ENCODE measurements around the gene SLC26A9. TPM values are rescaled to one million over a fixed set of nuclear protein-coding genes. Genes with fewer than 3 reads are reported as not detected.

Gene SLC26A9
- total and polyA plus RNA-seq, 2 donors (not counting 3 experiments of a cell fraction or from before 2014, with no cell fraction given), result 0.10 to 0.20 TPM

DNA sequence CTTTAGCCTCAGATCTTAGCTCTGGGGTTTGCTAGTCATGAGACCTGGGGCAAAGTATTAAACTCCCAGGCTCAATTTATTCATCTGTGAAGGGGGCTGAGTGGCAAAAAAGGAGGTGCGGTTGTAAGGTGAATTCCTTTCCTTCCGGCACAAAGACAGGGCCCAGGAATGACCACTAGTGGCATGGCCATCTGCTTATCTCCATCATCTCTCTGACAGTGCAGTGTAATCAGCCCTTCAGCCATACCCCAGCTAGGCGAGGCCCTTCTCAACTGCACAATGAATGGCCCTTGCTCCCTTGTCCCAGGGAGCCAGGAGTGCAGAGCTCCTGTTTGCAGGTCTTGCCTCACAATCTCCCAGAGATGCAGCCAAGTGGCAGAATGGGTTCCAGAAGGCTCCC lies 5.6 kb upstream of the SLC26A9 start:
- dilution Hi-C loops (cut with MboI; ENCODE audit: extremely low pct_ligation_motif_present, low sequenced_read_pairs) (no loop called here), intact Hi-C loops (cut with micrococcal nuclease) (no loop called here)
- H3K9me1 ChIP-seq (replicated peaks; ENCODE audit: control insufficient read depth, extremely low read depth, insufficient read depth, low read length), result no peaks in the 10 kb centered on the region
- H3K4me1 ChIP-seq (ENCODE audit: control insufficient read depth, extremely low read depth, insufficient read depth, low read length), result peaks cover 11% of the 10 kb centered on the region
- DNase-seq (ENCODE audit: low read depth, low spot score) (no peak), FAIRE-seq (no peak)
- ChIA-PET POLR2A (no interaction called here), CTCF (interaction anchor here (2.0 kb wide), 1 partner anchor 28 kb away, joined by 11 read pairs; no protein-coding TSS in a partner anchor)
- no peak overlapping the region for H3K4me2 ChIP-seq (ENCODE audit: insufficient read depth, low read length)
- H2AFZ ChIP-seq (ENCODE audit: low read depth, low read length), result no peak overlapping the region
- H3K9me3 ChIP-seq (replicated peaks; ENCODE audit: control insufficient read depth, insufficient read depth, low read length), result no peaks in the 10 kb centered on the region
- H3K79me2 ChIP-seq (ENCODE audit: control insufficient read depth, insufficient read depth, low read length), result no peaks in the 10 kb centered on the region
- no peak overlapping the region for H3K27ac ChIP-seq (ENCODE audit: insufficient read depth, low read depth, low read length)
- H3K27me3 ChIP-seq (ENCODE audit: control insufficient read depth in 2 of 2, insufficient read depth in 2 of 2, low read length in 2 of 2), result peaks cover 13 to 19% of the 10 kb centered on the region in 2 experiments
- no peak overlapping the region for H3K9ac ChIP-seq (replicated peaks; ENCODE audit: extremely low read depth, insufficient read depth, low read length)
- no peaks in the 10 kb centered on the region for H3K36me3 ChIP-seq (ENCODE audit: control insufficient read depth in 2 of 2, extremely low read depth in 1 of 2, insufficient read depth in 2 of 2, low read length in 2 of 2)
- no peak overlapping the region for H3K4me3 ChIP-seq (replicated peaks in 1 of 3; ENCODE audit: insufficient read depth in 1 of 3, low read depth in 1 of 3, low read length in 3 of 3)
- H4K20me1 ChIP-seq (replicated peaks; ENCODE audit: control insufficient read depth, extremely low read depth, insufficient read depth, low read length), result no peaks in the 10 kb centered on the region
- no TSS peak for BruUV-seq (replicated peaks)
- TF ChIP-seq POLR2AphosphoS5 (IDR thresholded peaks at IDR 0.05; ENCODE audit: insufficient read depth, low read depth, low read length), result no peak
- TF ChIP-seq, protein P1, sequence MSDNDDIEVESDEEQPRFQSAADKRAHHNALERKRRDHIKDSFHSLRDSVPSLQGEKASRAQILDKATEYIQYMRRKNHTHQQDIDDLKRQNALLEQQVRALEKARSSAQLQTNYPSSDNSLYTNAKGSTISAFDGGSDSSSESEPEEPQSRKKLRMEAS (IDR thresholded peaks at IDR 0.05; ENCODE audit: insufficient read depth, insufficient read length), result no peak
- no peak for TF ChIP-seq EZH2 (IDR thresholded peaks at IDR 0.05; ENCODE audit: borderline replicate concordance, low read depth, low read length, severe bottlenecking)
- TF ChIP-seq GATA2 (IDR thresholded peaks at IDR 0.05; ENCODE audit: insufficient read depth, insufficient read length, low read depth, low read length), result no peak
- TF ChIP-seq POLR2A (IDR thresholded peaks at IDR 0.05; ENCODE audit: low read depth, low read length), result no peak
- no peak for TF ChIP-seq FOS (IDR thresholded peaks at IDR 0.05; ENCODE audit: borderline replicate concordance, insufficient read depth, low read length)
- no peak for TF ChIP-seq JUN (IDR thresholded peaks at IDR 0.05; ENCODE audit: borderline replicate concordance, insufficient read depth, insufficient read length, low read depth)

DNA sequence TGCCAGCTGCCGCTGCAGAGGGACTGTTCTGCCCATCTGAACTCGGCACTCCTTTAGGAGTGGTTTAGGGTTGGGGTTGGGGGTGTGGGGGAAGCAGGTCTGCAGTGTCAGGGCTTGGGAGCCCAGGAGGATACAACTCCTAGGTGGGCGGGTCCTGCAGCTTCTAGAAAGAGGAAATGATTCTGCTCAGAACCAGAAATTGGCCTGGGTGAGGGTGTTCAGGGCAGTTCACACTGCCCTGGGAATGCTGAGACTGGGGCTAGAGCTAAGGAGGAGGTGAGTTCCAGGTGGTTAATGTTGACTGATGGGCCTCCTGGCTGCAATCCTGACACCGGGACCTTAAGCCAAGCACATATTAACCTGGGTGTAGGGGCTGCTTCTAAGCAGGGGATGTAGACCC lies 4.8 kb upstream of the SLC26A9 start:
- no peaks in the 10 kb centered on the region for H4K20me1 ChIP-seq (replicated peaks; ENCODE audit: control insufficient read depth, extremely low read depth, insufficient read depth, low read length)
- no peak for DNase-seq (ENCODE audit: low read depth, low spot score)
- no peaks in the 10 kb centered on the region for H3K36me3 ChIP-seq (ENCODE audit: control insufficient read depth in 2 of 2, extremely low read depth in 1 of 2, insufficient read depth in 2 of 2, low read length in 2 of 2)
- BruUV-seq (replicated peaks), result no TSS peak
- FAIRE-seq, result no peak
- H3K4me1 ChIP-seq (ENCODE audit: control insufficient read depth, extremely low read depth, insufficient read depth, low read length), result peaks cover 11% of the 10 kb centered on the region
- no peak overlapping the region for H2AFZ ChIP-seq (ENCODE audit: low read depth, low read length)
- no peak overlapping the region for H3K9ac ChIP-seq (replicated peaks; ENCODE audit: extremely low read depth, insufficient read depth, low read length)
- intact Hi-C loops (cut with micrococcal nuclease), result no loop called here
- H3K27me3 ChIP-seq (ENCODE audit: control insufficient read depth in 2 of 2, insufficient read depth in 2 of 2, low read length in 2 of 2), result peaks cover 20% of the 10 kb centered on the region in 2 experiments
- H3K79me2 ChIP-seq (ENCODE audit: control insufficient read depth, insufficient read depth, low read length), result no peaks in the 10 kb centered on the region
- no peak overlapping the region for H3K4me2 ChIP-seq (ENCODE audit: insufficient read depth, low read length)
- POLR2A ChIA-PET, result no interaction called here
- no peak overlapping the region for H3K4me3 ChIP-seq (replicated peaks in 1 of 3; ENCODE audit: insufficient read depth in 1 of 3, low read depth in 1 of 3, low read length in 3 of 3)
- TF ChIP-seq, protein P1 (IDR thresholded peaks at IDR 0.05; ENCODE audit: insufficient read depth, insufficient read length), result no peak
- no peak for TF ChIP-seq MYC (IDR thresholded peaks at IDR 0.05; ENCODE audit: low read depth, low read length)
- TF ChIP-seq POLR2A (IDR thresholded peaks at IDR 0.05; ENCODE audit: low read depth, low read length), result no peak
- TF ChIP-seq EZH2 (IDR thresholded peaks at IDR 0.05; ENCODE audit: borderline replicate concordance, low read depth, low read length, severe bottlenecking), result no peak
- no peak for TF ChIP-seq FOS (IDR thresholded peaks at IDR 0.05; ENCODE audit: borderline replicate concordance, insufficient read depth, low read length)
- no peak for TF ChIP-seq POLR2AphosphoS5 (IDR thresholded peaks at IDR 0.05; ENCODE audit: insufficient read depth, low read depth, low read length)
- TF ChIP-seq, protein P2, sequence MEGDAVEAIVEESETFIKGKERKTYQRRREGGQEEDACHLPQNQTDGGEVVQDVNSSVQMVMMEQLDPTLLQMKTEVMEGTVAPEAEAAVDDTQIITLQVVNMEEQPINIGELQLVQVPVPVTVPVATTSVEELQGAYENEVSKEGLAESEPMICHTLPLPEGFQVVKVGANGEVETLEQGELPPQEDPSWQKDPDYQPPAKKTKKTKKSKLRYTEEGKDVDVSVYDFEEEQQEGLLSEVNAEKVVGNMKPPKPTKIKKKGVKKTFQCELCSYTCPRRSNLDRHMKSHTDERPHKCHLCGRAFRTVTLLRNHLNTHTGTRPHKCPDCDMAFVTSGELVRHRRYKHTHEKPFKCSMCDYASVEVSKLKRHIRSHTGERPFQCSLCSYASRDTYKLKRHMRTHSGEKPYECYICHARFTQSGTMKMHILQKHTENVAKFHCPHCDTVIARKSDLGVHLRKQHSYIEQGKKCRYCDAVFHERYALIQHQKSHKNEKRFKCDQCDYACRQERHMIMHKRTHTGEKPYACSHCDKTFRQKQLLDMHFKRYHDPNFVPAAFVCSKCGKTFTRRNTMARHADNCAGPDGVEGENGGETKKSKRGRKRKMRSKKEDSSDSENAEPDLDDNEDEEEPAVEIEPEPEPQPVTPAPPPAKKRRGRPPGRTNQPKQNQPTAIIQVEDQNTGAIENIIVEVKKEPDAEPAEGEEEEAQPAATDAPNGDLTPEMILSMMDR (IDR thresholded peaks at IDR 0.05; ENCODE audit: extremely low read depth in 1 of 2, insufficient read depth in 1 of 2, low read depth in 1 of 2, low read length in 2 of 2), result no peak
- TF ChIP-seq JUN (IDR thresholded peaks at IDR 0.05; ENCODE audit: borderline replicate concordance, insufficient read depth, insufficient read length, low read depth), result no peak
- TF ChIP-seq GATA2 (IDR thresholded peaks at IDR 0.05; ENCODE audit: insufficient read depth, insufficient read length, low read depth, low read length), result no peak
- H3K9me1 ChIP-seq (replicated peaks; ENCODE audit: control insufficient read depth, extremely low read depth, insufficient read depth, low read length), result no peaks in the 10 kb centered on the region
- no peaks in the 10 kb centered on the region for H3K9me3 ChIP-seq (replicated peaks; ENCODE audit: control insufficient read depth, insufficient read depth, low read length)
- CTCF ChIA-PET, result interaction anchor here (1.0 to 2.0 kb wide), 2 partner anchors 11 to 29 kb away, joined by 3 to 11 read pairs; no protein-coding TSS in a partner anchor
- no peak overlapping the region for H3K27ac ChIP-seq (ENCODE audit: insufficient read depth, low read depth, low read length)
- dilution Hi-C loops (cut with MboI; ENCODE audit: extremely low pct_ligation_motif_present, low sequenced_read_pairs), result no loop called here
